Spleen (tissue), 7 donors: ENCODE measurements around the gene ZNRD2.

Experiments used
- CTCF ChIP-seq, 11 experiments: fragments of 200-600 bp in 7 of 11; fragments of 450-650 bp in 4 of 11; sonication (generic) in 4 of 11; IDR thresholded peaks in 8 of 11; conservative IDR thresholded peaks in 3 of 11; 1 replicate in 7 of 11; 2 replicates in 4 of 11; pipeline versions ENCODE4 v1.4.0 to v1.8.0; 2016 to 2021; ENCODE audit warnings: antibody characterized with exemption in 11 of 11, inconsistent platforms in 4 of 11, mild to moderate bottlenecking in 1 of 11
- POLR2A ChIP-seq, 3 donors: fragments of 450-650 bp; IDR thresholded peaks; one replicate each; pipeline ENCODE4 v1.5.1; 2017; ENCODE audit warnings: antibody characterized with exemption in 3 of 3, mild to moderate bottlenecking in 1 of 3
- POLR2AphosphoS5 ChIP-seq, 3 donors: sonication (generic); formaldehyde crosslinking; IDR thresholded peaks; one replicate each; pipeline ENCODE4 v1.5.1; 2017; ENCODE audit warnings: antibody characterized with exemption in 3 of 3
- donor health status: DM: no; HTN: no; CAD: no; lungs with moderate emphysema.
- donor health status: DM: no; HTN: no; CAD: no.
- donor health status: DM: no; HTN: no; CAD: no.

GRCh38 chr11:65580756-65581155 is 10.5 kb downstream of the ZNRD2 start:
- TF ChIP-seq CTCF (IDR thresholded peaks at IDR 0.05 in 8 of 11, conservative IDR thresholded peaks at IDR 0.05 in 3 of 11) (no peak), POLR2A (IDR thresholded peaks at IDR 0.05) (no peak), POLR2AphosphoS5 (IDR thresholded peaks at IDR 0.05) (peak in 2 of 3 donors; percentile 21 to 37)
